H9 (cell line): ENCODE results near the gene RIGI. TPM values are rescaled to one million over a fixed set of nuclear protein-coding genes. Genes with fewer than 3 reads are reported as not detected.

Experiments used
- DNase-seq: peaks from one replicate; pipeline ENCODE4 v3.0.0-alpha.2; 2017
- H2AFZ ChIP-seq: one replicate; pipeline ENCODE4 v1.6.1; 2013; ENCODE audit warnings: mild to moderate bottlenecking, low read length, control low read depth, moderate library complexity
- H2AK5ac ChIP-seq: 2 replicates; pipeline ENCODE4 v1.6.1; 2013; ENCODE audit warnings: low read length, control low read depth, mixed read lengths; ENCODE audit not compliant: insufficient read length
- H2BK120ac ChIP-seq: one replicate; pipeline ENCODE4 v1.6.1; 2013; ENCODE audit warnings: low read depth, mild to moderate bottlenecking, low read length, control low read depth, inconsistent platforms; ENCODE audit not compliant: poor library complexity, severe bottlenecking
- H2BK12ac ChIP-seq: 2 replicates; pipeline ENCODE4 v1.6.1; 2013; ENCODE audit warnings: low read length, control low read depth, mixed read lengths, low read depth; ENCODE audit not compliant: insufficient read length
- H2BK15ac ChIP-seq: 2 replicates; pipeline ENCODE4 v1.6.1; 2013; ENCODE audit warnings: low read depth, low read length, control low read depth
- H2BK20ac ChIP-seq: one replicate; pipeline ENCODE4 v1.6.1; 2013; ENCODE audit warnings: low read depth, mild to moderate bottlenecking, low read length, control low read depth, inconsistent platforms; ENCODE audit not compliant: poor library complexity, severe bottlenecking
- H2BK5ac ChIP-seq: 2 replicates; pipeline ENCODE4 v1.6.1; 2013; ENCODE audit warnings: low read length, control low read depth, mixed read lengths; ENCODE audit not compliant: insufficient read length
- H3K14ac ChIP-seq: 2 replicates; pipeline ENCODE4 v1.6.1; 2013; ENCODE audit warnings: low read length, control low read depth; ENCODE audit not compliant: insufficient read depth
- H3K18ac ChIP-seq: 2 replicates; pipeline ENCODE4 v1.6.1; 2013; ENCODE audit warnings: low read depth, mild to moderate bottlenecking, mixed read lengths, low read length, control low read depth; ENCODE audit not compliant: insufficient read length
- H3K23ac ChIP-seq: 2 replicates; pipeline ENCODE4 v1.6.1; 2013; ENCODE audit warnings: low read length, control low read depth, mixed read lengths, low read depth; ENCODE audit not compliant: insufficient read length
- H3K23me2 ChIP-seq: 2 replicates; pipeline ENCODE4 v1.6.1; 2013; ENCODE audit warnings: low read depth, mild to moderate bottlenecking, mixed read lengths, low read length, control low read depth; ENCODE audit not compliant: insufficient read length, poor library complexity, severe bottlenecking
- H3K27ac ChIP-seq: 2 replicates; pipeline ENCODE4 v1.5.1; 2013; ENCODE audit warnings: low read length, control low read depth, mixed read lengths, low read depth; ENCODE audit not compliant: insufficient read length
- H3K27me3 ChIP-seq: 2 replicates; pipeline ENCODE4 v1.6.1; 2013; ENCODE audit warnings: low read length, control low read depth, inconsistent platforms; ENCODE audit not compliant: insufficient read depth
- H3K4ac ChIP-seq: 2 replicates; pipeline ENCODE4 v1.6.1; 2013; ENCODE audit warnings: low read depth, mild to moderate bottlenecking, control low read depth, inconsistent platforms, low read length, moderate library complexity
- H3K4me1 ChIP-seq: 2 replicates; pipeline ENCODE4 v1.6.1; 2013; ENCODE audit warnings: low read length, control low read depth, inconsistent platforms; ENCODE audit not compliant: insufficient read depth
- H3K4me2 ChIP-seq: 2 replicates; pipeline ENCODE4 v1.6.1; 2013; ENCODE audit warnings: low read length, control low read depth, mixed read lengths; ENCODE audit not compliant: insufficient read length, insufficient read depth
- H3K56ac ChIP-seq: 2 replicates; pipeline ENCODE4 v1.6.1; 2013; ENCODE audit warnings: low read depth, mild to moderate bottlenecking, mixed read lengths, low read length, control low read depth; ENCODE audit not compliant: insufficient read length
- H3K79me1 ChIP-seq: 2 replicates; pipeline ENCODE4 v1.6.1; 2013; ENCODE audit warnings: low read depth, mild to moderate bottlenecking, moderate library complexity, low read length, control low read depth, inconsistent platforms; ENCODE audit not compliant: insufficient read depth, poor library complexity, severe bottlenecking
- H3K79me2 ChIP-seq: 2 replicates; pipeline ENCODE4 v1.6.1; 2013; ENCODE audit warnings: low read length, control low read depth, inconsistent platforms; ENCODE audit not compliant: insufficient read depth
- H3K9ac ChIP-seq: 2 replicates; pipeline ENCODE4 v1.6.1; 2013; ENCODE audit warnings: low read length, control low read depth, mixed read lengths; ENCODE audit not compliant: insufficient read length; ENCODE audit errors: extremely low read depth
- H3K9me3 ChIP-seq: one replicate; pipeline ENCODE4 v1.6.1; 2013; ENCODE audit warnings: low read depth, low read length, inconsistent platforms; ENCODE audit not compliant: control insufficient read depth
- H3T11ph ChIP-seq: one replicate; pipeline ENCODE4 v1.6.1; 2013; ENCODE audit warnings: mild to moderate bottlenecking, low read length, control low read depth, inconsistent platforms
- H4K20me1 ChIP-seq: one replicate; pipeline ENCODE4 v1.6.1; 2013; ENCODE audit not compliant: control insufficient read depth, insufficient read length, insufficient read depth
- H4K5ac ChIP-seq: 2 replicates; pipeline ENCODE4 v1.6.1; 2013; ENCODE audit warnings: low read depth, mild to moderate bottlenecking, mixed read lengths, low read length, control low read depth; ENCODE audit not compliant: insufficient read length
- H4K8ac ChIP-seq: replicated peaks from 2 replicates; pipeline ENCODE4 v1.6.1; 2013; ENCODE audit warnings: low read length, control low read depth, mixed read lengths, low read depth; ENCODE audit not compliant: insufficient read length
- H4K91ac ChIP-seq: 2 replicates; pipeline ENCODE4 v1.6.1; 2013; ENCODE audit warnings: low read depth, mild to moderate bottlenecking, moderate library complexity, mixed read lengths, low read length, control low read depth; ENCODE audit not compliant: insufficient read length
- H3K27ac Mint-ChIP-seq, 3 experiments: 2 replicates in 2 of 3; 3 replicates in 1 of 3; pipeline ENCODE4 v1.8.0; 2020 to 2021; ENCODE audit warnings: mixed read lengths in 3 of 3, mild to moderate bottlenecking in 1 of 3, moderate library complexity in 1 of 3
- H3K27me3 Mint-ChIP-seq: 2 replicates; pipeline ENCODE4 v1.8.0; 2021; ENCODE audit warnings: low read depth, mild to moderate bottlenecking, moderate library complexity, mixed read lengths
- H3K36me3 Mint-ChIP-seq, 3 experiments: 2 replicates in 2 of 3; 3 replicates in 1 of 3; pipeline ENCODE4 v1.8.0; 2020 to 2021; ENCODE audit warnings: low read depth in 3 of 3, mixed read lengths in 3 of 3; ENCODE audit not compliant: insufficient read depth in 1 of 3
- H3K4me1 Mint-ChIP-seq, 2 experiments: 2 replicates each; pipeline ENCODE4 v1.8.0; 2020; ENCODE audit warnings: mixed read lengths in 2 of 2
- H3K4me3 Mint-ChIP-seq, 2 experiments: 2 replicates in 1 of 2; 3 replicates in 1 of 2; pipeline ENCODE4 v1.8.0; 2020 to 2021; ENCODE audit warnings: mild to moderate bottlenecking in 2 of 2, mixed read lengths in 2 of 2, moderate library complexity in 1 of 2
- H3K9me3 Mint-ChIP-seq, 2 experiments: 2 replicates in 1 of 2; 3 replicates in 1 of 2; pipeline ENCODE4 v1.8.0; 2020; ENCODE audit warnings: mild to moderate bottlenecking in 2 of 2, mixed read lengths in 2 of 2, moderate library complexity in 1 of 2
- CTCF ChIP-seq: fragments of 200-600 bp; sonication (generic); conservative IDR thresholded peaks from 3 replicates; pipeline ENCODE4 v1.8.0; 2021; ENCODE audit warnings: antibody characterized with exemption, mild to moderate bottlenecking
- WGBS: extraction: QIAGEN DNeasy Blood & Tissue Kit; methylation state at CpG from one replicate; pipeline ENCODE4 v1.1.7; 2013; ENCODE audit warnings: missing lambda C conversion rate, low lambda C conversion rate, mixed read lengths; ENCODE audit not compliant: insufficient read length; ENCODE audit errors: extremely low coverage; 5-methylcytosine and 5-hydroxymethylcytosine counted together
- total RNA-seq: library from RNA; stranded (reverse); gene quantifications from 2 replicates; pipeline ENCODE4 v1.2.1, GENCODE V29; 2021

Gene RIGI
- total RNA-seq, 1 experiment from 2014 or later, result 4.1 TPM

- H4K5ac ChIP-seq, result no peak overlapping the region
- H3K79me2 ChIP-seq, result peaks cover 6% of the 10 kb centered on the region; the same call in 1 of the 2 replicates
- no peak overlapping the region for H3K9ac ChIP-seq
- H2BK12ac ChIP-seq, result no peak overlapping the region
- H3T11ph ChIP-seq, result no peak overlapping the region
- H3K23me2 ChIP-seq, result no peaks in the 10 kb centered on the region
- peaks cover 13% of the 10 kb centered on the region for H3K79me1 ChIP-seq
- H3K18ac ChIP-seq, result no peak overlapping the region
- no peak overlapping the region for H2AFZ ChIP-seq
- H3K14ac ChIP-seq, result no peak overlapping the region
- H3K56ac ChIP-seq, result no peak overlapping the region
- H3K23ac ChIP-seq, result no peak overlapping the region
- Mint-ChIP-seq H3K4me3 (no peak overlapping the region), H3K27ac (no peak overlapping the region), H3K27me3 (no peaks in the 10 kb centered on the region), H3K36me3 (peaks cover 22 to 39% (median 30%) of the 10 kb centered on the region in 3 experiments; a peak in 6 of 7 replicates), H3K4me1 (peaks cover 2 to 5% of the 10 kb centered on the region in 2 experiments; a peak in 3 of 4 replicates), H3K9me3 (no peaks in the 10 kb centered on the region)
- DNase-seq, result no peak
- no peaks in the 10 kb centered on the region for H3K9me3 ChIP-seq
- H3K4me1 ChIP-seq, result no peaks in the 10 kb centered on the region
- no peak overlapping the region for H3K4me2 ChIP-seq
- H3K4ac ChIP-seq, result no peak overlapping the region
- H2BK5ac ChIP-seq, result no peak overlapping the region
- WGBS, result no CpG with 5 or more reads among the region's 26 CpGs
- H2BK15ac ChIP-seq, result no peak overlapping the region
- H2AK5ac ChIP-seq, result no peak overlapping the region
- no peak overlapping the region for H3K27ac ChIP-seq
- H2BK20ac ChIP-seq, result no peak overlapping the region
- H2BK120ac ChIP-seq, result no peak overlapping the region
- no peaks in the 10 kb centered on the region for H3K27me3 ChIP-seq
- no peak for TF ChIP-seq CTCF
- no peaks in the 10 kb centered on the region for H4K20me1 ChIP-seq
- no peak overlapping the region for H4K8ac ChIP-seq
- H4K91ac ChIP-seq, result no peak overlapping the region
Measured at GRCh38 chr9:32566770-32567169, 40.8 kb upstream of the RIGI start.
